ENCODE results near the gene AK4. TPM values are rescaled to one million over a fixed set of nuclear protein-coding genes. Genes with fewer than 3 reads are reported as not detected.

AK4 gene
- total RNA-seq, 6 experiments from 2014 or later = 108 to 171 (median 123) TPM

DNA sequence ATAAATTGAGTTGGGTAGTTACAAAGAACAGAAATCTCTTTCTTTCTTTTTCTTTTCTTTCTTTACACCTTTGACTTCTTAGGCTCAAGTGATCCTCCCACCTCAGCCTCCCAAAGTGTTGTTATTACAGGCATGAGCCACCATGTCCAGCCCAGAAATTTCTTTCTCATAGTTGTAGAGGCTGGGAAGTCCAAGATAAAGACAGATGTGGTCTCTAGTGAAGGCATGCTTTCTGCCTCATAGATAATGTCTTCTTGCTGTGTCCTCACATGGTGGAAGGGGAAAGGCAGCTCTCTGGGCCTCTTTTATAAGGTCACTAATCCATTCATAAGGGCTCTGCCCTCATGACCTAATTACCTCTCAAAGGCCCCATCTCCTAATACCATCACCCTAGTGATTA, 97.3 kb downstream of the AK4 start:
- ATAC-seq (no peak), DNase-seq (no peak)
- no peak overlapping the region for H3K4me3 ChIP-seq
- no peaks in the 10 kb centered on the region for H3K4me1 ChIP-seq
- no peak overlapping the region for H3K27ac ChIP-seq
- no peaks in the 10 kb centered on the region for H3K9me3 ChIP-seq
- H3K36me3 ChIP-seq = no peaks in the 10 kb centered on the region
- intact Hi-C loops (cut with DNase I) = no loop called here
- TF ChIP-seq, protein P1, sequence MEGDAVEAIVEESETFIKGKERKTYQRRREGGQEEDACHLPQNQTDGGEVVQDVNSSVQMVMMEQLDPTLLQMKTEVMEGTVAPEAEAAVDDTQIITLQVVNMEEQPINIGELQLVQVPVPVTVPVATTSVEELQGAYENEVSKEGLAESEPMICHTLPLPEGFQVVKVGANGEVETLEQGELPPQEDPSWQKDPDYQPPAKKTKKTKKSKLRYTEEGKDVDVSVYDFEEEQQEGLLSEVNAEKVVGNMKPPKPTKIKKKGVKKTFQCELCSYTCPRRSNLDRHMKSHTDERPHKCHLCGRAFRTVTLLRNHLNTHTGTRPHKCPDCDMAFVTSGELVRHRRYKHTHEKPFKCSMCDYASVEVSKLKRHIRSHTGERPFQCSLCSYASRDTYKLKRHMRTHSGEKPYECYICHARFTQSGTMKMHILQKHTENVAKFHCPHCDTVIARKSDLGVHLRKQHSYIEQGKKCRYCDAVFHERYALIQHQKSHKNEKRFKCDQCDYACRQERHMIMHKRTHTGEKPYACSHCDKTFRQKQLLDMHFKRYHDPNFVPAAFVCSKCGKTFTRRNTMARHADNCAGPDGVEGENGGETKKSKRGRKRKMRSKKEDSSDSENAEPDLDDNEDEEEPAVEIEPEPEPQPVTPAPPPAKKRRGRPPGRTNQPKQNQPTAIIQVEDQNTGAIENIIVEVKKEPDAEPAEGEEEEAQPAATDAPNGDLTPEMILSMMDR (IDR thresholded peaks at IDR 0.05) = no peak
- no peak for TF ChIP-seq POLR2A (IDR thresholded peaks at IDR 0.05)
- no peaks in the 10 kb centered on the region for H3K27me3 ChIP-seq

GRCh38 chr1:65247419-65248359, 99.7 kb downstream of the AK4 start:
- peak; percentile 55 to 75 (median 62) for ATAC-seq
- DNase-seq = no peak
- no peaks in the 10 kb centered on the region for H3K27me3 ChIP-seq
- no peaks in the 10 kb centered on the region for H3K4me1 ChIP-seq
- H3K4me3 ChIP-seq = no peak overlapping the region
- intact Hi-C loops (cut with DNase I) = no loop called here
- H3K9me3 ChIP-seq = no peaks in the 10 kb centered on the region
- 46% methylated on average over 4 of the region's 4 CpGs for WGBS (ENCODE audit: insufficient coverage, low coverage, low lambda C conversion rate, missing lambda C conversion rate)
- TF ChIP-seq, protein P1 (IDR thresholded peaks at IDR 0.05) = no peak
- TF ChIP-seq POLR2A (IDR thresholded peaks at IDR 0.05) = no peak
- H3K36me3 ChIP-seq = no peaks in the 10 kb centered on the region
- H3K27ac ChIP-seq = no peak overlapping the region

- Histone ChIP-seq H3K27ac (no peak overlapping the region), H3K36me3 (no peaks in the 10 kb centered on the region), H3K9me3 (no peaks in the 10 kb centered on the region), H3K27me3 (no peaks in the 10 kb centered on the region), H3K4me3 (no peak overlapping the region), H3K4me1 (peaks cover 0 to 3% (median 0%) of the 10 kb centered on the region in 4 donors)
- DNase-seq (no peak), ATAC-seq (no peak)
- 83% methylated on average over 2 of the region's 2 CpGs for WGBS (ENCODE audit: insufficient coverage, low coverage, low lambda C conversion rate, missing lambda C conversion rate)
- TF ChIP-seq POLR2A (IDR thresholded peaks at IDR 0.05) = no peak
- TF ChIP-seq, protein P1 (IDR thresholded peaks at IDR 0.05) = no peak
- intact Hi-C loops (cut with DNase I) = no loop called here
Observed at GRCh38 chr1:65250826-65251225, 102.8 kb downstream of the AK4 start.

GRCh38 chr1:65253800-65254319, 105.9 kb downstream of the AK4 start:
- Histone ChIP-seq H3K9me3 (no peaks in the 10 kb centered on the region), H3K27me3 (no peaks in the 10 kb centered on the region), H3K27ac (no peak overlapping the region), H3K4me3 (peak overlapping the region; percentile 38 to 89 (median 72)), H3K36me3 (no peaks in the 10 kb centered on the region), H3K4me1 (peaks cover 0 to 3% (median 0%) of the 10 kb centered on the region in 4 donors)
- WGBS (ENCODE audit: insufficient coverage, low coverage, low lambda C conversion rate, missing lambda C conversion rate) = under 1% methylated on average over 9 of the region's 15 CpGs
- intact Hi-C loops (cut with DNase I) = no loop called here
- peak in 2 of 4 donors; percentile 33 to 48 for ATAC-seq
- no peak for DNase-seq
- TF ChIP-seq POLR2A (IDR thresholded peaks at IDR 0.05) = no peak
- TF ChIP-seq, protein P1 (IDR thresholded peaks at IDR 0.05) = no peak
